ENCODE measurements around the gene TMCC1. TPM values are rescaled to one million over a fixed set of nuclear protein-coding genes. Genes with fewer than 3 reads are reported as not detected.

Gene TMCC1
- total RNA-seq, 1 experiment from 2014 or later, result 14.6 TPM

DNA sequence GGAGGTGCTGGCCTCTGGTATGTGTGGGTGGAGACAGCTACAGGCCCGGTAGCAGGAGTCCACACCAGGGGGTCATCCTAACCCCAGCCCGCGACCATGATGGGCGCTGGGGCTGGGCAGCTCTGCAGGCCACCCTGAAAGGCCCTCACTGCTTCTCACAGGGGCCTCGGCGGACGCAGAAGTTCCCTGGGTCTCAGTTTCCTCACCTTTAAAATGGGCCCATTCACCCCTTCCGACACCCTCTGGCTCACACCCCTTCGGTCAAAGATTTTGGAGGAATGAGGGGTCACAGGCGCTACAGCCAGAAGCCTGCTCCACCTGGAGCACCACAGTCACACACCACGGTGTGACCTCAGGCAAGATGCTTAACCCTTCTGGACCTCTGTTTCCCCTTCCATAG, 295.0 kb downstream of the TMCC1 start:
- DNase-seq (ENCODE audit: low spot score), result no peak
- in situ Hi-C loops (cut with HindIII; ENCODE audit: low sequenced_read_pairs), result no loop called here

DNA sequence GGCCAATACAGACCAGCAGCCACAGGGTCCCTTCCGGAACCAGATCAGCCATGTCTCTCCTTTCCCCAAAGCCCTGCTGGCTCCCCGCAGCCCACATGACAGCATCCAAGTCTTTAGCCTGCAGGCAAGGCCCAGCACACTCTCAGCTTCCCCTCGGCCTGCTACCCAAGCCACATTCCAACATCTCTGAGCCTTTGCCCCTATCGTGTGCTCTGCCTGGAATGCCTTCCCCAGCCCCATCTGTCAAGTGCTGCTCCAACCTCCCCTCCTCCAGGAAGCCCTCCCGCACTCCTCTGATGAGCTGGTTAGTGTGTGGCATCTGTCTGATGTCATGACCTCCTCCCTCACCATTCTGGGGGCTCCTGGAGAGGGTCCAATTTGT, 295.5 kb downstream of the TMCC1 start:
- no peak for DNase-seq (ENCODE audit: low spot score)

More for the DNA sequence above, 295.5 kb downstream of the TMCC1 start:
- in situ Hi-C loops (cut with HindIII; ENCODE audit: low sequenced_read_pairs), result no loop called here

Other genes with a start within 250 kb of the TMCC1 start
- gene TRH, start 81.0 kb upstream of the TMCC1 start, total RNA-seq (2014; rRNA removed; shearing (Covaris generic)), result not detected in 2 replicates
- gene ALG1L2, start 188.1 kb upstream of the TMCC1 start, total RNA-seq (2014; rRNA removed; shearing (Covaris generic)), result not detected in 2 replicates